CD4-positive, alpha-beta T cell treated with Interleukin-15 for 1 hour (primary cell): Measurements from ENCODE around the gene IRX5.
A peak's percentile ranks its signal among the peaks of the same experiment; 100 is the strongest.

Source experiments
- DNase-seq: peaks from one replicate; pipeline ENCODE4 v3.0.0-alpha.2; 2020

IRX5 gene

GRCh38 chr16:54930005-54930868, at the start of gene IRX5:
IRX5 (plus strand) TSS chr16:54930865; CDS start chr16:54931199, 334 bp downstream.
- peak; percentile 37 for DNase-seq

GRCh38 chr16:54882556-54882955, 48.1 kb upstream of the IRX5 start:
- DNase-seq = no peak

GRCh38 chr16:54883358-54883757, 47.3 kb upstream of the IRX5 start:
- DNase-seq = no peak

- DNase-seq = no peak
Observed at GRCh38 chr16:54886078-54886477, 44.6 kb upstream of the IRX5 start.

- no peak for DNase-seq
Observed at GRCh38 chr16:54890381-54890780, 40.3 kb upstream of the IRX5 start.

GRCh38 chr16:54891346-54891745, 39.3 kb upstream of the IRX5 start:
- DNase-seq = no peak

GRCh38 chr16:54892981-54893380, 37.7 kb upstream of the IRX5 start:
- DNase-seq = no peak

GRCh38 chr16:54897930-54898329, 32.7 kb upstream of the IRX5 start:
- DNase-seq = no peak

GRCh38 chr16:54901606-54902005, 29.1 kb upstream of the IRX5 start:
- DNase-seq = no peak

- DNase-seq = no peak
Observed at GRCh38 chr16:54903047-54903446, 27.6 kb upstream of the IRX5 start.

- DNase-seq = no peak
Observed at GRCh38 chr16:54911079-54911478, 19.6 kb upstream of the IRX5 start.

GRCh38 chr16:54912720-54913119, 17.9 kb upstream of the IRX5 start:
- DNase-seq = no peak

GRCh38 chr16:54921206-54921824, 9.3 kb upstream of the IRX5 start:
- DNase-seq = no peak

GRCh38 chr16:54923055-54923473, 7.6 kb upstream of the IRX5 start:
- no peak for DNase-seq

- no peak for DNase-seq
Observed at GRCh38 chr16:54923988-54924387, 6.7 kb upstream of the IRX5 start.

- no peak for DNase-seq
Observed at GRCh38 chr16:54926166-54926838, 4.4 kb upstream of the IRX5 start.

GRCh38 chr16:54927125-54928015, 3.3 kb upstream of the IRX5 start:
- DNase-seq = no peak

GRCh38 chr16:54928016-54928356, 2.7 kb upstream of the IRX5 start:
- no peak for DNase-seq

GRCh38 chr16:54928411-54929089, 2.1 kb upstream of the IRX5 start:
- peak; percentile 46 for DNase-seq

- DNase-seq = peak; percentile 97
Observed at GRCh38 chr16:54929090-54930004, 1.3 kb upstream of the IRX5 start.

- no peak for DNase-seq
Observed at GRCh38 chr16:54930869-54931119, 129 bp downstream of the IRX5 start.
